Renal cortical epithelial cell (primary cell): ENCODE data around the gene OAF. TPM values are rescaled to one million over a fixed set of nuclear protein-coding genes. Genes with fewer than 3 reads are reported as not detected.
A peak's percentile ranks its signal among the peaks of the same experiment; 100 is the strongest.
"Not testable (repeated sequence)": the region's sequence is repeated elsewhere in the genome, so short reads cannot be mapped to it uniquely, and the experiment has no call there.

Experiments
- DNase-seq: peaks from one replicate; pipeline ENCODE4 v3.0.0-alpha.2; 2011; ENCODE audit warnings: low read depth
- total RNA-seq: library from RNA; depleted of rRNA; stranded (reverse); fragments of >200 nt; gene quantifications from 2 replicates; pipeline ENCODE4 v1.2.3, GENCODE V29; 2014

OAF gene
- total RNA-seq, 1 donor from 2014 or later: 29.1 TPM

- DNase-seq: no peak
These were observed 32.4 kb downstream of the OAF start for GRCh38 chr11:120243221-120243620.

GRCh38 chr11:120244476-120245365 is 33.9 kb downstream of the OAF start:
- DNase-seq: peak; percentile 41

- DNase-seq: no peak
These were observed 34.6 kb downstream of the OAF start for GRCh38 chr11:120245434-120245833.

GRCh38 chr11:120248551-120249278 is 37.9 kb downstream of the OAF start:
- DNase-seq: peak; percentile 94

DNA sequence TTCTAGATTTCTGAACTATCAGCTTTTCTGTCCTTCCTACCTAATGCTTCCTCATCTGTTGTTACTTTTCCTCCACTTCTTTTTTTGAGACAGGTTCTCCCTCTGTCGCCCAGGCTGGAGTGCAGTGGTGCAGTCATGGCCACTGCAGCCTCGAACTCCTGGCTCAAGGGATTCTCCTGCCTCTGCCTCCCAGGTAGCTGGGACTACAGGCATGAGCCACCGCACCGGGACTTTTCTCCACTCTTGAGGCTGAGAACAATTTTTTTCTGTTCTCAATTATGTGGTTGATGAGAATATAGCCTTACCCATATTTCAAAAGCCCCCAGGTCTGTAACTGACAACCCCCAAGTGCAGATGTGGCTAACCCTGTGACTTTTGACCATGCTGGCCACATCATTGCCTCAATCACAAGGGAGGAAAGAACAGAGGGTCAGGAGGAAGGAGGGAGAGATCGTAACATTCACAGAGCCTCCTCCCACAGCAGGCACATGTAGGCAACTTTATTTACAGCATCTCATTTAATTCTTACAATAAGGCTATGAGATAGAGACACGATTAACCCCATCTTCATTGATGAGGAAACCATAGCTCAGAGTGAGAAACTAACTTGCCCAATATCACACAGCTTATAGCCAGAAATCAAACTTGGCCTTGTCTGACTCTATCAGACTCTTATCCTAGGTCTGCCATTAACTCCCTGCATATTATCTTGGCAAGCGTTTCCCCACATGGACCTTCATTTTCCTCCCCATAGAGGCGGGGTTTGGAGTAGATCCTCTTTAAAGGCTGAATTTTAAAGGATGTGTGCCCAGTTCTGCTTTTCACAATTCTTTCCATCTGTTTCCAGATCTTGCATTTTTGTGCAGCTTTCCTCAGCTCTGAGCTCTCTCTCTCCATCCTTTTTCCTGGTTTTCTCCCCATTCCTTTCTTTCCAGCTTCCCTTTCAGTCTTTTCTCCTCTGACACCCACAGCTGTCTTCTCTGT is 38.7 kb downstream of the OAF start:
- DNase-seq: no peak

GRCh38 chr11:120253377-120253776 is 42.5 kb downstream of the OAF start:
- DNase-seq: not testable (repeated sequence)

DNA sequence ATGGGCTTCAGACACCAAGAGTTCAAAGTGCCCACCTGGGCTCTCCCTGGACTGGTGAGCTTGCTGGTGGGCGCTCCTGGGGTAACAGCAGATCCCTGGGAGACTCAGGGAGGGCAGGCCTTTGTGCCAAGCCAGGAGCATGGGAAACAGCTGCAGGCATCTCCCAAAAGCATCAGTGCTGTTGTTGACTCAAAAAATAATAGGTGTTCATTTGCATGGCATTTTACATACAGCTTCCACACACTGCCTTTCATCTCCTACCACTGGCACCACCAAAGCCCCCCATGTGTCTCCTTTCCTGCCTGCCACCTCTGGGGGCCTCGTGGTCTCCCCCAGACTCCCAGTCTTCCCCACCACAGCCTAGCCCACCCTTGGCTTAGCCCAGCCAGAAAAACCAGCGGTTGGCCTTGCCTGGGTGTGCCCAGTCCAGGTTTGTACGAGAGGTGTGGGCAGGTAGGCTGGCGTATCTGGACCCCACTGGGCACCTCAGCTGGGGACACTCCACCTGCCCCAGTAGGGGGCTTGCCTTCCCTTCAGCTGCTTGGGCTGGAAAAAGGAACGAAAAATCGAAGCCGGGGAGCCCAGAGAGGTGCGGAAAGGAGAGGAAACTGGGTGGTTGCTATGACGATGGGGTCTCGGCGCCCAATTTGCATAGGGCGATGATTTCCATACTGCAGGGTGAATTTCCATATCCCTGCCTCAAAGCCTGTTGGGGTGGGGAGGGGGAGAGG is 44.1 kb downstream of the OAF start:
- DNase-seq: no peak

- DNase-seq: no peak
These were observed 44.7 kb downstream of the OAF start for GRCh38 chr11:120255519-120255866.

DNA sequence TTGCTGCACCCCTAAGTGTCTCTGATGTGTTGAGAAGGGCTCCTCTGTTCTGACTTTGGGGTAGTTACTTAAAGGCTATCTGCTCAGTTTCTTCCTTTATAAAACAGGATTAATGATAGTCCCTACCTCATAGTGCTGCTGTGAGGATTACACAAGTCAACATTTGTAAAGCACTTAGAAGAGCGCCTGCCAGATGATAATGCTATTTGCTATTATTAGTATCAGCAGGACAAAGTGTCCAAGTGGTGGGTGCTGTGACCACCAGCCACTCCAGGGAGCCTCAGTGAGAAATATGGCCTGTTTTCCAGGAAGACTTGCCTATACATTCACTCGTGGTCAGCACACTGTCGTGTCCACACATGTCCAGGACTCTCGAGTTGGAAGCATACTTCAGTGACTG is 45.3 kb downstream of the OAF start:
- no peak for DNase-seq

DNA sequence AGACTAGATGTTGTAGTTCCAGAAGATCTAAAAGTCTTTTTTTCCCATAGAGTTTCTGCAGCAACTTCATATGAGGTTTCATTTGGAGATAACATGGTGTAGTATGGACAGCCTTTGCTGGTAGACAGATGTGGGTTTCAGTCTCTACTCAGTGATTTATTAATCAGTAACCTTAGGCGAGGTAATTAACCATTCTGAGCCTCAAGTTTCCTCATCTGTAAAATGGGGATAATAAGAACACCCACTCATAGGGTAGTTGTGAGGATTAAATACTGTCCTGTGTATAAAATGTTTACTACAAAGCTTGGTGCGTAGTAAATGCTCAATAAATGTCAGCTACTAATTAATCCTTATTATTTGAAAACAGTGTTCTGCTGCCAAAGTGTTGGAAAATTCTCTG is 45.9 kb downstream of the OAF start:
- DNase-seq: no peak

DNA sequence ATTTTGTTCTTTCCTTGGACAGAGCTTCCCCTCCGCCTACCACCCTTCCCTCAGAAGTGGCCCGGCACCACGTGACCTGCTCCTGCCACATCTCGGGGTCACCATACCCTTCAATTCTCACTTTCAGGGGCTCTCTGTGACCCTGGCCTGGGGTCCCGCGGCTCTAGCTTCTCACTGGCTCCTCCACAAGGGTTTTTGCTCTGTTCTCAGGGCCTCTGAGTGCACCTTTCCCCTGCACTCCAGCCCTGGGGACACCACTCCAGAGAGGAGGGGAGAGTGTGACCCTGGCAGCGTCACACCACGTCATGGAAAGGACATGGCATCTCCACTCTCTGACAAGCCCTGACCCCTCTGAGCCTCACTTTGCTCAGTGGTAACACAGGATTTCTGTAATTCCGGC is 46.5 kb downstream of the OAF start:
- no peak for DNase-seq

GRCh38 chr11:120258661-120259060 is 47.8 kb downstream of the OAF start:
- DNase-seq: no peak

DNA sequence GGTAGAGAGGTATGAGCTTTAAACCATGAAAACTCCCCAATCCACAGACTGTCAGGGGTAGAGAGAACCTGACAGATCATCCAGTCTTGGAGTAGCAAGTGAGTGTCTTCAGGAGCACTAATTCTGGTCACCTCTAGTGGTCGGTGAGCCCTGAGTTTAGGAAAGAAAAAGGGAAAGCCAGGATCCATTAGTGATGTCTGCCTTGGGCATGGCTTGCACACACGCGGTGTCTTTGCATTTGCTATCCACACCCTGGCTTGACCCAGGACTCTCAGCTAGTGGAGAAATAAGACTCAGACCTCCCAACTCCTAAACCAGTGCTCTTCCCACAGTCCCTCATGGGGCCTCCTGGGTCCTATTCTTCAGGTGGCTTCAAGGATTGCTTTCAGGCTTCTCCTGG is 48.4 kb downstream of the OAF start:
- DNase-seq: no peak

DNA sequence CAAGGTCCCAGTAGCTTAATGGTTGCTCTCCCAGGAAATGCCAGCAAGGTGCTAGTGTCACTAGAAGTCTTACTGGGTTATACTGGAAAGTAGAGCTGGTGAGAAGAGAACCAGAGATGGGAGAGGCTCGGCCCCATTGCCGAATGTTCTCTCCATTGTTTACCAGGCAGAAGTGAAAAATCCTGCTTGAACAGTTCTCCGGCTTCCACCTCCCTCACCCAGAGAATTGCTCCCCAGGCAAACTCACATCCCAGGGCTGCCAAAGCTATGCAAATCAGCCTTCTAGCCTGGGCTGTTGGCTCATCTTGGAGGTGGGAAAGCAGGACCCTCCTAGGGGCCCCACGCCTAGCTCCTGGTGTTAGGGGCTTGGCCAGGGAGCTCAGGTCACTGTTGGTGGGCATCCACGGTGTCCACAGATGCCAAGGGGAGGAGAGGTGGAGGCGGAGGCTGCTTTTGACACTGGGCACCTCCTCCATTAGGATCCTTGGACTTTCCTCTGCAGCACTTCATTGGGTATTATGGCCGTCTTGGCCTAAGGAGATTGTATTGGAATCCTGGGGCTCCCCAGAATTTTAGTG is 49.2 kb downstream of the OAF start:
- DNase-seq: no peak

DNA sequence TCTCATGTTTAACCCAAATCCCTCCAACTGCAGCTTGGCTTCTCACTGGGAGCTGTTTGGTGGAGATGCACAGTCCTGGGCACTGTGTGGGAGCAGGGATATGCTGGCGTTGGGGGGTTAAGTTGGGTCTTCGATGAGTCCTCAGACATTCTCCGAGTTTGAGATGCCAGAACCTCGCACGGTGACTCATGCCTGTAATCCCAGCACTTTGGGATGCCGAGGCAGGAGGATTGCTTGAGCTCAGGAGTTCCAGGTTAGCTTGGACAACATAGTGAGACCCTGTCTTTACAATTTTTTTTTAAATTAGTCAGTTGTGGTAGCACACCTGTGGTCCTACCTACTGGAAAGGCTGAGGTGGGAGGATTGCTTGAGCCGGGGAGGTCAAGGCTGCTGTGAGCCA is 49.8 kb downstream of the OAF start:
- no peak for DNase-seq

GRCh38 chr11:120261321-120261720 is 50.5 kb downstream of the OAF start:
- no peak for DNase-seq

- DNase-seq: no peak
These were observed 51.1 kb downstream of the OAF start for GRCh38 chr11:120261931-120262330.

GRCh38 chr11:120267319-120267718 is 56.5 kb downstream of the OAF start:
- DNase-seq: no peak

GRCh38 chr11:120268686-120269085 is 57.9 kb downstream of the OAF start:
- no peak for DNase-seq

DNA sequence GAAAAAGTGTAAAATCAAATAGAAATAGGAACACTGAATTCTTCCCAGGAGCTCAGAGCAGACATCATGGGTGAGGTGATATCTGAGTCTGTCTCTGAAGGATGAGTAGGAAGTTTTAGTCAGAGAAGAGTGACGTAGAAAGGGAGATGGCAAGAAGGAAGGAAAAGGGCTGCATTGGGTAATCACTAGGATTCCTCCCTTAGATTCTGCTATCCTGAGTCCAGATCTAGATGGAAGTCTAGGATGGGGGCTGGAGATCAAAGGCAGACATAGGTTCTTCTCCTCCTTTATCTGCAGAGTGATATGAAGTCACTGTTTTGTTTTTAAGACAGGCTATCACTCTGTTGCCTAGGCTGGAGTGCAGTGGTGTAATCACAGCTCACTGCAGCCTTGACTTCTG is 59.6 kb downstream of the OAF start:
- no peak for DNase-seq

DNA sequence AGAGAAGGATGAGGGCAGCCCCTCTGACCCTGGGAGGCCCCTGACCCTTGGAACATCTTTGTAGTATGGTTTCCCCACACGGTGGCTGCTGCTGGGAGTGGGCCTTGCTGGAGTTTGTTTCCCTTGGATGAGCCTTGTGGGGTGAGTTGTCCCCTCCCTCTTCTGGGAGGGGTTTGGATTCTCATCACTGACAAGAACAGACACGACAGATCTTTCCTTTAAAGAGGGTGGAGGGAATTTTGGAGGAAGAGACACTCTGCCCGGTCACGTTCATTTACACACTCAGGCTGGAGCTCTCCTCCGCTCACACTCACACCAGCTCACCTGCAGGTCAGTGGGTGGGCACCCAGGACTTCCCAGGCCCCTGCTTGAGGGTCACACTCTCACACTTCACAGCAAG is 60.8 kb downstream of the OAF start:
- DNase-seq: no peak
